GM18868 (cell line): ENCODE measurements around the gene INS.

Experiments used
- ATAC-seq: cut with Tn5 transposase; IDR thresholded peaks from one replicate; pipeline ENCODE4 v1.9.1; 2021; ENCODE audit warnings: mild to moderate bottlenecking, moderate library complexity; ENCODE audit not compliant: unreplicated experiment

Gene INS

DNA sequence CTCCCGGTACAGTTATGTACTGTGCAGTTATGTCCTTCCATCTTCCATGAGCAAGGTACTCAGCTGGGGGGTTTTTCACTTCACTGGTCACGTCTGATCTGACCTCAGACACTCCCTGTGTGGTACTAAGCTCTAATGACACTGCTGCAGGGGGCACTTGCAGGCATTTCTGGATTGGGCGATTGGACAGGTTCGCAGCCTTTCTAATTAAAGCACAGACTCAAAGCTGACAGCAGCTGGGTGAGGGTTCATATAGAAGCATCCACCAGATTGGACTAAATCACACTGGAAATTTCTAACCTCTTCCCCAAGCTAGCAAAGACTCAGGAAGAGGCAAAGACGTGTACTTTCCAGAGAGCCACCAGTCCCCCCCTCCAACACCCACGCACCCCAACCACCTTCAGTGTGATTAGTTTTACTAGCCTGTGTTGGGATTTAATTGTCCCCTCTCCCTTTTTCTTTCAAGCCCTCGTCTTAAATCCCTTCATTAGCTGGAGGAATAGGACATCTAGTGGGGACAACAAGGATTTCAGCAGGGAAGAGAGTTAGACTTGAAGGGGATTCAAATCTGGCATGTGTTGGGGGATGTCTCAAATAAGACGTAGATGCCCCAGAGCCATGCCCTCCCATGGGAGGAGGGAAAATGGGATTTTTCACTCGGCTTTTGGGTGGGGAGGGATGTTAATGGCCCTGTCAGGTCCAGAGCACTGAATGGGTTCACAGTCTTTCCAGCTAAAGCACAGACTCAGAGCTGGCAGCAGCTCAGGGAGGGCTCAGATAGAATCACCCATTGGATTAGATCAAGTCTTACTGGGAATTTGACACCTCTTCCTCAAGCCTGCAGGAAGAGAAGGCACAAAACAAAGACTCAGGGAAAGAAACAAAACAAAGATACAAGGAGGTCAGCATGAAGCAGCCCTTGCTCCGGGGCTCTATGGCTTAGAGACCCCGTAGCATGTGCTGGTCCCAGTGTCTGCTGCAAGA lies 10.9 kb downstream of the INS start:
- no peak for ATAC-seq

DNA sequence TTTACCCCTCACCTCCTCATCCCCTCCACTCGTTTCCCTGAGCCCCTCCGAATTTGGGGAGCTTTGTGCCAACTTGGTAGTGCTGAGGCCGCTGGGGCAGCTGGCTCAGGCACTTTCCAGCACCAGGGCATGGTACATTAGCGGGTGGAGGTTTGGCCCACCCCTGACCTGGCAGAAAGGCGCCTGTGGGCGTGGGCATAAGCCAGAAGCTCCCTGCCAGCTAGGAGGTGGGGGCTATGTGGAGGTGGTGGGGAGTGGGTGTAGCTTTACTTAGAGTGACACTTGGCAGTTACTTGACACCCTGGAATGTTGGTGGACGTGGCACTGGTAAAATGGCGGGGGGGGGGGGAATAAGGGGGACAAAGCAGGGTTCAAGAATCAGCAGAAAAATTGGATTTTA lies 11.5 kb downstream of the INS start:
- no peak for ATAC-seq

DNA sequence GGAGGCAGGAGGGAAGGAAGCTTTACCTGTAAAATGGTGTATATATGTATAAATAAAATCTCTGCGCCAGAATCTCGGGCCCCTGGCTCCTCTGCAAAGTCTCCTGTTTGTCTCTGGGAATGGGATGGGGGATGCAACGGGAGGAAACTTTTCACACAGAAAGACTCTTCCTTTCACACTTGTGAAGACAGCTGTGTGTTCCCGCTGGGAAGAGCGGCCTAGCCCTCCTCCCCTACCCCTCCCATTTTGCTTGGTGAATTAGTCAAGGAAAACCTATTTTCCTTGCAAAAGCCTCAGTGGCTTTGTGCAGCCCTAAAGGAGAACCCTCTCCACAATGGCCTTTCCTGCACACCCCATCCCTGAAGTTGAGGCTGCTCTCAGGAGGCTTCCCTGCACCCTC lies 12.4 kb downstream of the INS start:
- no peak for ATAC-seq

DNA sequence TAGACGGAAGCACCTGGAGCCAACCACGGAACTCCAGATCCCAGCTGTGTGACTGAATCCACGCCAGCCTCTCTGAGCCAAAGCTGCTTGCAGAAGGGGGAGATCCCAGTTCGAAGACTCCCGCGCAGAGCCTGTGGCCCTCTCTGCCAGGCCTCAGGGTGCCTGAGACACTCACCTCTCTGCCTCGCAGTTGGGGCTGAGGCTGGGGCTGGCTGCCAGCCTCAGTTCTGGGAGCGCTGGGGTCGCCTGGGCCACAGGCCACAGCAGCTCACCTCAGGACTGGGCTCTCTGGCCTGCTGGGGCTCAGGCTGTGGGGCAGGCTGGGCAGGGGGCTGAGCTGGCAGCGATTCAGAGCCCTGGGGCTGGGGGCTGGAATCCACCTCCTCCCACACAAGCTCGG lies 13.6 kb downstream of the INS start:
- no peak for ATAC-seq

DNA sequence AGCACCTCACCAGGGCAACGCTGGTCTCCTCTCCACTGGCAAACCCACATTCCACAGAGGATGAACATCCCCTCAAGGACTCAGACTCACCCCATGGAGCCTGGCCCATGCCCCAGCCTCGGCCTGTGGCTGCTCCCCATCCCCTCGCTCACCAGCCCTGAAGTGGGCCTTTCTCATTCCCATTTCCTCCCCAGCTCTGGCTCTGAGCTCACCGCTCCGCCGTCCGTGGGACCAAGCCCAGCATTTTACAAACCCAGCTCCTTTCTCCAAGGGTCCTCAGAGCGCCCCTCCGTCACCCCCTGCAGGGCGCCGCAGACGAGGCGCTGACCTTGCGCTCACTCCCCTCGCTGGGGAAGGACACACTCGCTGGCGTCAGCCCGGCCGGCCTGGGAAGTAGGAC lies 15.0 kb downstream of the INS start:
- no peak for ATAC-seq

DNA sequence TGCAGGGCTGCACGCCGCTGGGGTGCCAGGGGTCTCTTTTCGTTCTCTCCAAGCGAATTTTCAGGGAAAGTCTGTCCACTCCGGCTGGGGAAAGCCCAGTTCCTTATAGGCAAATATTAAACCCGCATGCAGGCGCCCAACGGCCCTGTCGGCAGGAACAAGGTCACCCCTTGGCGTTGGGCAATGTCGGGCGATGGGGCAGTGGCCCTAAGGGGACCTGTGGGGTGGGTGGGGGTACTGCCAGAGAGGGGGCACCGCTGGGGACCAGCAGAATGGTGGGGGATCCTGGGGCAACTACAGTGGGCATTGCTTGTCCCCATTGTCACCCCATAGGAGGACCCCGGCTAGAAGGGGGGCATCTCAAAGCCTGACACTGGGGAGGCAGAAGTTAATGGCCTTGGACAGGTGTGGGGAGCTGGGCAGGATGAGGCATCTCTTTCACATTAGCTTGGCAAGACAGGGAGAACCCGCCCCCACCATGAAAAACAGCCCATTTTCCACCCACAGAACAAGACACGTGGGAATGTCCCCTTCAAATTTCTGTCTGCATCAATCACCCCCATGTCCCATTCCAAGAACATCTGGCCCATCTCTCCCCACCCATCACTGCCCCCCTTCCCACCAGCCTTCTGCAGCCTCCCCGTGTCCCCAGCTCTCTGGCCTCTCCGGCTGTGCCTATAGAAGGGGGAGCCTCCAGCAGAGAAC lies 16.3 kb downstream of the INS start:
- ATAC-seq, result no peak

DNA sequence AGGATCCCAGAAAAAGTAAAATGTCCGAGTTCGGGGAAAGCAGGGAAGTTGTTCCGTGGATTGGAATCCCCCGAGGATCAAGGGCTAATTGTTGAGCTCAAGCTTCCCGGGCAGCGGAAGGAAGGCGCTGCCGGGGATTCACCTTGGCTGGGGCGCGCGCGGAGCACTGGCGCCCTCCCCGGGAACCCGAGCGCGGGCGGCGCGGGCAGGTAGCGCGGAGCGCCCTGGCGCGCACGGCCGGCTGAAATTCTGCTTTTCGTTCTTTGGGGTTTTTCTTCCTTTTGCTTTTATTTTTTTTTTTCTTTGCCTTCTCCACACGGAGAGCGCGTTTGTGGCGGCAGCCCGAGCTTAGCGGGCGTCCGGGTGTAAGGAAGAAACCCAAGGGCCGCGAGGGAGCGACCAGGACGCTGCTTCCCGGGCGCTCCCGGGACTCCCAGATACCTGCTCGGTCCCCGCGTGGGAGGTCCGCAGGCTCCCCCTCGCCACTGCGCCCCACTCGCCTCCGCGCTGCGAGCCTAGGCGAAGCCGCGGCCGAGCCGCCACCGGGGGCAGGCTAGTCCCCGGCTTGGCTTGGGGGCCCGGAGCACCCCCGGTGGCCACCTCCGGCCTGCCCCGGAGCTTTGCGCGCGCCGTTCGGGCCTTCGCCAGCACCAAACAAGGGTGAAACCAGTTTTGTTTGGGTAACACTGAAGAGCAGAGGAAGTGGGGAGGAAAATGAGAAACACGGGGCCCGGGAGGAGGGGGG lies 17.0 kb downstream of the INS start:
- no peak for ATAC-seq

DNA sequence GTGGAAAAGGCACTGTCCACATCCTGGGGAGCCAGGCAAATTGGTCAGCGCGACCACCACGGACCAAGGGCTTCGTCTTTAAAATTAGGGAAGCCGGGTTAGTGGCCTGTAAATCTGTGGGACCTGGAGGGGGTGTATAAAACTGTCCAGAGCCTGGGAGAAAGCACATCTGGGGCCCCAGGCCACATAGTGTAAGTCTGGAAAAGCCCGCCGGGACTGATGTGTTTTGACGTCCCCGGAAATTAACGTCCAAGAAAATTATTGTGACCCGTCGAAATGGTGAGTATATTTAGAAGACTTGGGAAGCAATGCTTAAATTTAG lies 17.6 kb downstream of the INS start:
- no peak for ATAC-seq

DNA sequence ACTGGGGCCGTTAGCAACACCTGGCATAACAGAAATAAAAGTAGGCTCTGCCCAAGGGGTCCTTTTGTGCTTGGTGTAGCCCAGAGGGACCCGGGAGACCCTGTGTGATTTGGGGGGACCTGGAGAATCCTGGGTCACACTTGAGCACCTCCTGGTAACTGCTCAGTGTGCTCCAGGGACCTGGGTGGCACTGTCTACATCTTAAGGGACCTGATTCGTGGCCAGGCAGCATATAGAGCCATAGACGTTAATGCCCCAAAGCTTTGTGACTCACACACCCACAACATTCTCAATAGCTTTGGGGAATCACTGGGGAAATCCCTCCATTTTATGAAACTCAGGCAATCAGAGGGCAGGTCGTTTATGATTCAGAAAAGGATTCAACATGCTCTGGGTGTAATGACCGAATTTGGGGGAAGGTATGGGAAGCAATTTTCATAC lies 18.2 kb downstream of the INS start:
- no peak for ATAC-seq

DNA sequence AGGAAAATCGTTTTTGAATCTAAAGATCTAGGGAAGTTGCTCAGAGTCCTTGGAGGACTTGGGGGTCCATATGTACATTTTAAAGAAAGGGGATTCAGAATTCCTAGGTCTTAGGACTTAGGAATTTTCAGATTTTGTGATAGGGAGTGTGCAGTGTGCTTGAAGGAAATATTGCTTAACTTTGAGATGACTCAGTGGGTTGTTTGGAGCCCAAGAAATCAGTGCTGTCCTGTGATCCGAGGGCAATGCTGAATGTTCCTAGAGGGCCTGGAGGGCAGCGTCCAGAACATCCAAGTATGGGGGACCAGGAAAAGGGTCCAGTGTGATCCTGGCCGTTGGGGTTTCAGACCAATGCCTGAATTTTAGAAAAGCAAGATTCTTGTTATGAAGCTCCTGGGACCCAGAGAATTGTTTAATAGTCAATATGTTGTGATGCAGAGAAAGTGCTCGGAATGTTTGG lies 18.7 kb downstream of the INS start:
- ATAC-seq, result no peak

DNA sequence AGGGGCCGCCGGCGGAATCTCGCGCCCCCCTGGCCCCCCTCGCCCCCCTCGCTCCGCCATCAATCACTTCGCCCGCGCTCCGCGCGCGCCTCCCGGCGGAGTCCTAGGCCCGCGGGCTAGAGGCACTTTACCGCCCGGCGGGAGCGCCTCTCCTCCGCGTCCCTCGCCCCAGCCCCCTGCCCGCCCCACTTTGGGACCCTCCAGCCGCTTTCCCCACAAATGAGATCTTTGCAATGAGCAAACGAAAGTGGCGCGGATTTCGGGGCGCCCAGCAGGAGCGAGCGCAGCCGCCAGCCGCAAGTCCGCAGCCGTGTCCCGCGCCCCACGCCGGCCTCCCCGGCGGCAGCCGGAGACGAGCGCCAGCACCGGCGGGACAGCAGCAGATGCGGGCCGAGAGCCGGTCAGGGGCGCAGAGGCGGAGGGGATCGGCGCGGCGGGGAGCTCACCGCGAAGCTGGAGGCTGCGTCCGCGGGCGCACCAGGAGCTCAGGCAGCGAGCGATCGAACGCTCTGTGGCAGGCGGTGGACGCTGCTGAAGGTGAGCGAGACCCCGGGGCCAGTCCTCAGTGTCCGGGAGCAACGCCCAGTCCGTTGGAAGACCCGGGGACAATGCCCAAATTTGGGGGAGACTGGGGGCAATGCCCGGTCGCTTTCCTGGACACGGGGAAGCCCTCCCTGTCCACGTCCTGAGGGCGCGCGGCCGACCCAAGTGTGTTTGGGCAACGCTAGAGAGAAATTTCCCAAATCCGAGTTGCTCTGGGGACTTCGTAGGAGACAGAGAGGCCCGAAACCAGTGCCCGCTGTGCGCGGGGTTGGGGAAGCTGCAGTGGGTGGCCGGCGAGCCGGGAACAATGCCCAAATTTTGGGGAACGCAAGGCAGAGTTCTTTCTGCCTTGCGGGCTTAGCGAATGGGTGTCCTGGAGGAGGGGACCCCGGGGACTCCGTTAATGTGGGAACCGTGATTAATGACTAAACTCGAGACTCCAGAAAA lies 20.3 kb downstream of the INS start:
- ATAC-seq, result no peak

DNA sequence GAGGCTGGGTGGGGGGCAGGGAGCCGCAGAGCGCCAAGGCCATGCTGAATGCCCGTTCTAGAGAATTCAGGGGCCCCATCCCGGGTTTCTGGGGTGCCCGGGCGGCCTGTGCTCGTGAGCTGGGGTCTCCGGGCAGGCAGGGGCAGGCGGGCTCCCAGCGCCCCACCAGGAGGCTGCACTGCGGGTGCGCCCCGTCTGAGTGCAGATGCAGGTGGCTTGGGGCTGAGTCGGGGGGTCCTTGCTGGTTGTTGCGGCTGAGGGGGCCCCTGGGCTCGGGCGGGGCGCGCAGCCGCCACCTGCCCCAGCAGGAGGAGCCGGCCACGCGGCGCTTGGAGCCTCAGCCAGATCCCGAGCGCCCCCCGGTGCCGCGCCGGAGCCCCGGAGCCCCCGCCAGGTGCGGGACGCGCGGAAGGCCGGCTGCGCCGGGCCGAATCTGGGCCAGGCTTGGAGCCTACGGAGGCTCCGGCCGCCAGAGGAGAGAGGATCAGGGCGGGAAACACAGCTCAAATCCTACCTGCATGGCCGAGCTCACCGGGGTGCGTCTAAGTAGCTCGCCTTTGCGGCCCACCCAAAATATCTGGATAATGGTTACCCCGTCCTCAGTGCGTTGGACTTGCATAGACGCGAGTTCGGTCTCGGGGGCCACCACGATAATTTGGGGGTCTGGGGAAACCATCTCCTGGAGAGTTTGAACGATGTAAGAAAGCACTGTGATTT lies 21.2 kb downstream of the INS start:
- no peak for ATAC-seq

DNA sequence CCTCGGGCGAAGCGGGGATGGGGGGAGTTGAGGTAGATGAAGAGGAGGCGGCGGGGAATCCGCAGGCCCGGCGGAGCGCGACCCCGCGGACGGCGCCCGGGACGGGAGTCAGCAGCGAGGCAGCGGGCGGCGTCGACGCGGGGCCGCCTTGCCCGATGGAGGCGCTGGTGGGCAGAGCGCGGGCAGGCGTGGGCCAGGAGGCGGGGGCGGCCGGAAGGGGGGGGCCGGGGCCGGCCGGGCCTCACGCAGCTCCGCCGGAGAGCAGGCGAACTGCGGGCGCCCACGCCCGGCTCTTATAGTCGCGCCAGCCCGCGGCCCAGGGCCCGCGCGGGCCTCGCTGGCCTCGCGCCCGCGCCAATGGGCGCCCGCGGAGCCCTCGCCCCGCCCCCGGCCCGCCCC lies 21.9 kb downstream of the INS start, which contains the start of gene IGF2:
Gene IGF2, minus strand, starts transcription at position 267 of the 399 bp plus-strand sequence. CDS start 3,866 bp downstream, outside the sequence.
- ATAC-seq, result no peak

DNA sequence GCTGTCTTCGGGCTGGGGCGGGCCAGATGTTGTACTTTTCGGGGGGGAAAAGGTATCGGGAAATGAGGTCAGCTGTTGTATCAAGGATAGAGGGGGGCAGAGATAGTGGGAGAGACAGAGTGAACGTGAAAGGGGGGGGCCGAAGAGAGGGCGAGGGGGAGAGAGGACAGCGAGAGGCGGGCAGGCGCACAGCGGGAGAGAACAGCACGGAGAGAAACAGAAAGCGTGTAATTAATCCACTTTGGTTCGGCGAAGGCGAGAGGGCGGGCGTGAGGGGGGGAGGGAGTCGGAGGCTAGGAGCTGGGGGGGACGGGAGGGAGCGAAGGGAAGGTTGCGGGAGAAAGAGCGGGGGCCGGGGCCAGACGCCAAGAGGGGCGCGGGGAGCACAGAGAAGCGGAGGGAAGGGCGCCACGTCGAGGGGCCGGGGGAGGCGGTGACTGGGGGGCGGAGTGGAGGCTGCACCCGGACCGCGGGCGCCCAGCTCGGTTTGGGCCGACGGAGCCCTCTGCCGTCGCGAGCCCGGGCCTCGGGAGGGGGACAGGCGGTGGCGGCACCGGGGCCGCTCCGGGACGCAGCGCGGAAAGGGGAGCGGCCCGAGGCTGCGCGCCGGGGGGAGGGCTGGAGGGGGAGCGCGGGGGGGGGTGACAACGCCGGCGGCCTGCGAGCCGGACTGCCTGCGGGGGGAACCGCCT lies 22.4 kb downstream of the INS start:
- no peak for ATAC-seq

DNA sequence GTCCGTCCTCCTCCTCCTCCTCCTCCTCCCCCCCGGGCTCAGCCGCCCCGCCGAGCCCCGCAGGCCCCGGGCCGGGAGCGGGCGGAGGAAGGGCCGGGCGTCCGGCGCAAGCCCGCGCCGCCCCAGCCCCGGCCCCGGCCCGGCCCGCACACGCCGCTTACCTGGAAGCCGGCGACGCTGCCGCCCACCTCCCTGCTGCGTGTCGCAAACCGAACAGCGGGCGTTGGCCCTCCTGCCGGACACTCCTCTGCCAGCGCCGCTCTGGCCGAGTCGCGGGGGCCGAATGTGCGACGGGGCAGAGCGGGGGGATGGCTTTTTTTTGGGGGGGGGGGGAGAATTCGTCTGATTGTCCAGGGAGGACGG lies 23.0 kb downstream of the INS start:
- ATAC-seq, result no peak

DNA sequence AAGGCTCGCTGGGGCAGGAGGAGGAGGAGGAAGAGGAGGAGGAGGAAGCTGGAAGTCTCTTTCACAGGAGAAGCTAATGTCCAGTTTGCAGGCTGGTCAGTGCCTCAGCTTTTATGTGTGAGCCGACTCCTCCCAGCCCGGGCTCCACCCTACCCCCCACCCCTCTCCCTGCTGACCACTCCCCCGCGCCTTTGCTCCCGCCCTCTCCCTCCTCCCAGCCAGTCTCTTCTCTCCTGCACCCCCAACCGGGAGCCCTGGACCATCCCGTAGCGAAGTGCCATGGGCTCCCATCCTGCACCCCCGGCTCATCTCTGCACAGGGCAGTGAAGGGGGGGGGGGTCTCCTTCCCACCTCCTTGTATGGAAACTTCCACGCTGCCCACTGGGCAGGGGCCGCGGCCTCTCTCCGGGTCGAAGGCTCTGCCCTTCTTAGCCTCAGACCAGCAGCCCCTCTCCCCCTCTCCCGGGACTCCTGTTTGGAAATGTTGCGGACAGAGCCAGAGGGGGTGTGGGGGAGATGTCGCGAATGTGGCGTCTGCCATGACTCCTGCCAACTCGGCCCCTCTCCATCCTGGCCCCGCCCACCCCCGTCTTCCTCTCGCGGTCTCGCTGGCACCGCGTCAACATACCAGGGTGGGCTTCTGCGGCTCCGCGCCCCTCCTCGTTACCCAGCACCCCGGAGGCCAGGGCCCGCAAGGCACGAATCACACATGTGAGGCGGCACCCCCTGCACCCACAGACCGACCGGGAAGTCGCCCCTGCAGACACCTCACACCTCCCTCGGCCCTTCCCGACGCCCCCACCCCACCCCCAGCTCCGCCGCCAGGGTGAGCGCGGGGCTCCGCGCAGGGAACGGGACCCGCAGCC lies 23.6 kb downstream of the INS start:
- ATAC-seq, result no peak

DNA sequence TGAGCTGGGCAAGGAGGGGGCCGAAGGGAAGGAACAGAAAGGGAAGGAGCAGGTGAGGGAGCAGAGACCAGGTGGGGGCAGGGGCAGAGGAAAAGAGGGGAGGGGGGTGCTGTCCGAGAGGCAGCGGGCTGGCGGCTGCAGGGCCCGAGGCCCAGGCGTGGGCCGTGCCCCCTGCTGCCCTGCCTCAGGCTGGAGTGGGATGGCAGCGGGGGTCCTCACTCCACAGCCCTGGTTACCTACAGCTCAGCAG lies 24.1 kb downstream of the INS start:
- ATAC-seq, result no peak

DNA sequence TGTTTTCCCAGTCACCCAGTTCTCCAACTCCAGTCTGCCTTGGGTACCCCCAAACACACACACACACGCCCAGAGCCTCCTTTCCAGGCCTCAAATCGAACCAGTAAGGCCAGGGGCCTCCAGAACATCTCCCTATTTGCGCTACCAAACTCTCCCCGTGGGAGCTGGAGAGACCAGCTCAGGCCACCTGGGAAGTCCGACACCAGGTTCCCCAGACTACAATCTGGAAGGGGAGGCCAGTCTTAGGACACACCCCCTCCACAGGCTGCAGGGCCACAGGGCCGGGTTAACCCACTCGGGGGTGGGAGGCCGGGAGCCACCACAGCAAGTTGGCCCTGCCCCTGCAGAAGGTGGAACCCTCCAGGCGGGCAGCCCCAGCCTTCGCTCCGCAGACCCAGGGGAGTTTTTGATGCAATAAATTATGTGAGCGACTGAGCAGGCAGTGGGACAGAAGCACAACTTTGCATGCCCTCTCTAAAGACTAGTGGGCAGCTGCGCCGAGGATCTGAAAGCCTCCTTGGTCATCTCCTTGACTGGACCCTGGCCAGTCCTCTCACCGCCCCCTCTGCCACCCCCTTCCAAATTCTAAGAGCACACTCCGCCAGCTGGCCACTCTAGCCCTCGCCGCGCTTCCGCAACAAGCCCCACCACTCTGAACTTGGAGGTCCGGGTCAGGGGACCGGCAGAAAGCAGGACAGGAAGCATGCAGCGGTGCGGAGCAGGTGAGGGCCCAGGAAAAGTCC lies 24.6 kb downstream of the INS start:
- no peak for ATAC-seq
